GM18861 (cell line): ENCODE data around the gene NAT16.
"Not testable (repeated sequence)": the region's sequence is repeated elsewhere in the genome, so short reads cannot be mapped to it uniquely, and the experiment has no call there.

Experiments
- ATAC-seq: cut with Tn5 transposase; IDR thresholded peaks from one replicate; pipeline ENCODE4 v1.9.1; 2021; ENCODE audit not compliant: unreplicated experiment

NAT16 gene

DNA sequence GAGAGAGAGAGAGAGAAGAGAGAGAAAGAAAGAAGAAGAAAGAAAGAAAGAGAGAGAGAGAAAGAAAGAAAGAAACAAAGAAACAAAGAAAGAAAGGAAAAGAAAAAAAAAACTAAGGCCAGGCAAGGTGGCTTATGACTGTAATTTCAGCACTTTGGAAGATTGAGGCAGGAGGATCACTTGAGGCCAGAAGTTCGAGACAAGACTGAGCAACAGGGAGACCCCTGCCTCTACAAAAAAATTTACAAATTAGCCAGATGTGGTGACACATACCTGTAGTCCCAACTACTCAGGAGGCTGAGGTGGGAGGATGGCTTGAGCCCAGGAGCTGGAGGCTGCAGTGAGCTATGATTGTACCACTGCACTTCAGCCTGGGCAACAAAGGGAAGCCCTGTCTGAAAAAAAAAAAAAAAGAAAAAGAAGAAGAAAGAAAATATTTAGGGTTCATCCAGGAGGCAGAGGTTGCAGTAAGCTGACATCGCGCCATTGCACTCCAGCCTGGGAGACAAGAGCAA, 50.4 kb downstream of the NAT16 start:
- no peak for ATAC-seq

GRCh38 chr7:101128040-101128834, 51.9 kb downstream of the NAT16 start:
- ATAC-seq = no peak

DNA sequence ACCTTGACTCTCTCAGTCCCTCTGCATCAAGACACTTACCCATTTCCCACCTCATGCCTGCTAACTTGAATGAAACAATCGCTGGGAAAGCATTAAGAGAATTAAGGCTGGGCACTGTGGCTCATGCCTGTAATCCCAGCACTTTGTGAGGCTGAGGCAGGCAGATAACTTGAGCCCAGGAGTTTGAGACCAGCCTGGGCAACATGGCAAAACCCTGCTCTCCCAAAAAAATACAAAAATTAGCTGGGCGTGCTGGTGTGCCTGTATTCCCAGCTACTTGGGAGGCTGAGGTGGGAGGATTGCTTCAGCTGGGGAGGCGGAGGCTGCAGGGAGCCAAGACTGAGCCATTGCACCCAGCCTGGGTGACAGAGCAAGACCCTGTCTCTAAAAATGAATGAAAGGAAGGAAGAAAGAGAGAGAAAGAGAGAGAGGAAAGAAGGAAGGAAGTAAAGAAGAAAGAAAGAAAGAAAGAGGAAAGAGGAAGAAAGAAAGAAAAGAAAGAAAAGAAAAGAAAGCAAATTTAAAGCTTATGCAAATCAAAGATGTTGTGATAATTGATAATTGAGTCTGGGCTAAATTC, 52.5 kb downstream of the NAT16 start:
- ATAC-seq = no peak

GRCh38 chr7:101126651-101127459, 53.2 kb downstream of the NAT16 start, which contains the start of gene SERPINE1:
Gene SERPINE1, plus strand, starts transcription at chr7:101127104. Its CDS starts 1,290 bp downstream, at chr7:101128394.
- ATAC-seq = peak; percentile 43

DNA sequence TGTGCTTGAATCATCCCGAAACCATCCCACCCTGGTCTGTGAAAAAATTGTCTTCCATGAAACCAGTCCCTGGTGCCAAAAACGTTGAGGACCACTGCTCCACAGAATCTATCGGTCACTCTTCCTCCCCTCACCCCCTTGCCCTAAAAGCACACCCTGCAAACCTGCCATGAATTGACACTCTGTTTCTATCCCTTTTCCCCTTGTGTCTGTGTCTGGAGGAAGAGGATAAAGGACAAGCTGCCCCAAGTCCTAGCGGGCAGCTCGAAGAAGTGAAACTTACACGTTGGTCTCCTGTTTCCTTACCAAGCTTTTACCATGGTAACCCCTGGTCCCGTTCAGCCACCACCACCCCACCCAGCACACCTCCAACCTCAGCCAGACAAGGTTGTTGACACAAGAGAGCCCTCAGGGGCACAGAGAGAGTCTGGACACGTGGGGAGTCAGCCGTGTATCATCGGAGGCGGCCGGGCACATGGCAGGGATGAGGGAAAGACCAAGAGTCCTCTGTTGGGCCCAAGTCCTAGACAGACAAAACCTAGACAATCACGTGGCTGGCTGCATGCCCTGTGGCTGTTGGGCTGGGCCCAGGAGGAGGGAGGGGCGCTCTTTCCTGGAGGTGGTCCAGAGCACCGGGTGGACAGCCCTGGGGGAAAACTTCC, 54.0 kb downstream of the NAT16 start:
- ATAC-seq = peak; percentile 33

DNA sequence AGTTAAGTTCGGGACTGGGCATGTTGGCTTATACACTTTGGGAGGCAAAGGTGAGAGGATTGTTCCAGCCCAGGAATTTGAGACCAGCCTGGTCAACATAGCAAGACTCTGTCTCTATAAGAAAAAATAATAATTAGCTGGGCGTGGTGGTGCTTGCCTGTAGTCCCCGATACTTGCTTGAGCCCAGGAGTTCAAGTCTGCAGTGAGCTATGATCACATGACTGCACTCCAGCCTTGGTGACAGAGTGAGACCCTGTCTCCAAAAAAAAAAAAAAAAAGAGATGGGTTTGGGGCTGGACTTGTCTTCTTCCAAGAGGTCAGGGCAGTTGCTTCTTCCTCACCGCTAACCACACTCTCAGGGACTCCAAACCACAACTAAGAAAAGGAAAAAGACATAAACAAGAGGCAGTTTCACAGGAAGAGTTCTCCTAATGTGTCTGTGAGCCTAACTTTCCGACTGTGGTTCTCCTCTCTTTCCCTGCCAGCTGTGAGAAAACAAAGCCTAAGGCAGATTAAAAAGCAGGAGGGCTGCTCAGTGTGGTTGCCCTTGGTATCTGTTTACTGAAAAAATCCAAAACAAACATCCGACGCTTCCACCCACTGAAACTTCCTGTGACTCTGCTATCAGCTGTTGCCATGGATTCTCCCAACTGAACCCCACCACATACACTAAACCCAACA, 55.6 kb downstream of the NAT16 start:
- ATAC-seq = no peak

DNA sequence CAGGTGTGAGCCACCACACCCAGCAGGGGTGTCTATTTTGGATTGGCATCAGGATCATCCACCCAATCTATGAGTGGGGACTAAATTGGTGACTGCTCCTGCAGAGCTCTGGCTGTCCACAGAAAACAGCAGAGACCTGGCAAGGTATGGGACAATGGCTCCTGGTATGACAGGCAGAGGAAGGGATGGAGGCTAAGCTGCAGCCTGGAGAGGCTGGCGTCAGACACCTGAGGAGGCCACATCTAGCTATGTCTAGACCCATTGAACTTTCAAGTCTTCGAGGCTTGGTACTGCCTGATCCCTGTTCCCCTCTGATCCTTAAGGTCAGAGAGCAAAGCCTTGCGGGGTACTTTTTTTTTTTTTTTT, 56.4 kb downstream of the NAT16 start:
- ATAC-seq = no peak

GRCh38 chr7:101122933-101123702, 57.0 kb downstream of the NAT16 start:
- no peak for ATAC-seq

- no peak for ATAC-seq
Observed at GRCh38 chr7:101121991-101122932, 57.8 kb downstream of the NAT16 start.

DNA sequence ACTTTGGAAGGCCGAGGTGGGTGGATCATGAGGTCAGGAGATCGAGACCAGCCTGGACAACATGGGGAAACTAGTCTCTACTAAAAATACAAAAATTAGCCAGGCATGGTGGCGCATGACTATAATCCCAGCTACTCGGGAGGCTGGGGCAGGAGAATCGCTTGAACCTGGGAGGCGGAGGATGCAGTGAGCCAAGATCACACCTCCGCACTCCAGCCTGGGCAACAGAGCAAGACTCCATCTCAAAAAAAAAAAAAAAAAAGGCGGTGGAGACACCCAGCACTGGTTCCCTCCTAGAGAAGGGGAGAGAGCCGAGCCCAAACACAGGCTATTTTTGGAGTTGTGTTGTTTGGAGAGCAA, 58.5 kb downstream of the NAT16 start:
- not testable (repeated sequence) for ATAC-seq
